AG08395 (cell line): Measurements from ENCODE around the gene ADGRL3.

Source experiments
- DNase-seq: peaks from one replicate; pipeline ENCODE4 v3.0.0; 2012; ENCODE audit warnings: mixed read lengths, low spot score

The ADGRL3 gene

DNA sequence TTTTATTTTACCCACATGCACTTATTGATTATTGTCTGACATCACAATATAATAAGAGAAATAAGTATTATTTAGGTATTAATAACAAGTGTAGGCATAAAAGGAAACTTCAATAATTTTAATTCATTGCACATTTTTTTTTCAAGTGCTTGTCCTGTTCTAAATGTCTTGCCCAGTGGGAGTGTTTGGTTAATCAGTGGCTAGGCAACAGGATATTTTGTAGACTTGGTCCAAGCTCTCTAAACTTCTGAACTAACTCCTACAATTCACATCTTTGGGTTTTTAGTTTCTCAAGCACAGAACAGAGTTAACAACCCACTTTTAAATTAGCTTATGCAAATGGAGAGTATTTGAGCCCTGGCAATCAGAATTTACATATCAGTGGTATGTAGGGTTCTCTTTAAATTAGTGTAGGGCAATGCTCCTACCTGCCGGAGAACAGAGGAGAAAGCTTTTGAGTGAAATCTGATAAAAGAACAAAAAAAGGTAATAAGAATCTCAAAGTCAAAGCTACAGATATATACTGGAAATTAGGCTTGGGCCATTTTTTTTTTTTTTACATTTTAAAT, 353.5 kb downstream of the ADGRL3 start:
- DNase-seq, result no peak

DNA sequence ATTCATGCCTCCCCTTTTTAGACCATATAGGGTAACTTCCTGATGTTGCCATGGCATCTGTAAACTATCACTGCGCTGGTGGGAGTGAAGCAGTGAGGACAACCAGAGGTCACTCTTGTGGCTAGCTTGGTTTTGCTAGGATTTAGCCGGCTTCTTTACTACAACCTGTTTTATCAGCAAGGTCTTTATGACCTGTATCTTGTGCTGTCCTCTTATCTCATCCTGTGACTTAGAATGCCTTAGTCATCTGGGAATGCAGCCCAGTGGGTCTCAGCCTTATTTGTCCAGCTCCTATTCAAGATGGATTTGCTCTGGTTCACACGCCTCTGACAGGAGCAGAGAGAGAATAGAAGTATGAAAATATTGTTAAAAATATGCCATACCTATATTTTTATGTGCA, 355.7 kb downstream of the ADGRL3 start:
- DNase-seq, result no peak

DNA sequence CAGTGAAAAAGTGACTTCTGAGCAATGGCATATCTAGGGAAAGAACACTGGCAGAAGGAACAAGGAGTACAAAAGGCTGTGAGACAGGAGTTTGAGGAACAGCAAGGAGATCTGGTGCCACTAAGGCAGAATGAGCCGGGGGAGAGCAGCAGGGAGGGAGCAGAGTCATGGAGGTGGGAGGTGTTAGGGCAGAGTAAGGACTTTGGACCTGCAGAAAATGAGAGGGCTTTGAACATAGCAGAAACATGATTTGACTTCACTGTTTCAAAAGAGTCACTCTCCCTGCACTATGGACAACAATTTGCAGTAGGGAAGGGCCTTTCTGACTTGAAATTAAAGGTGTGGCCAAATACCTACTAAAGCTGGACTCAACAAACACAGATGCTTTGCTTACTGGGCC, 356.2 kb downstream of the ADGRL3 start:
- DNase-seq, result no peak

DNA sequence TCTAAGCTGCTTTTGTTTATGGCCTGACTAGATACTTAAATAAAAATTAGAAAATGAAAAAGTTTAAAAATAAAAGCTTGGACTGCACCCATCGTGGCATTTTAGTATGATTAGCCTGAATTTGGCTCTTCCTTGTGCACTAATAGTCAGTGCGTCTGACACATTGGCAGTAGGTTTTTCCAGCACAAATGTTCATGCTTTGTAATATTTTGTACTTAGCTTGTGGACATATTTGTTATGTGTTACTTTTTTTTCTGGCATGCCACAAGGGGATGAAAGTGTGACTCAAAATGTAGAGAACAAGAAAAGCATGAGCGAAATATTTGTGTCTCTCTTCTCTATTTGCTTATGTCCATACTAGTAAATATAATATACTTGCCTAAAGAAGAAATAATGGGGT, 359.3 kb downstream of the ADGRL3 start:
- DNase-seq, result no peak

DNA sequence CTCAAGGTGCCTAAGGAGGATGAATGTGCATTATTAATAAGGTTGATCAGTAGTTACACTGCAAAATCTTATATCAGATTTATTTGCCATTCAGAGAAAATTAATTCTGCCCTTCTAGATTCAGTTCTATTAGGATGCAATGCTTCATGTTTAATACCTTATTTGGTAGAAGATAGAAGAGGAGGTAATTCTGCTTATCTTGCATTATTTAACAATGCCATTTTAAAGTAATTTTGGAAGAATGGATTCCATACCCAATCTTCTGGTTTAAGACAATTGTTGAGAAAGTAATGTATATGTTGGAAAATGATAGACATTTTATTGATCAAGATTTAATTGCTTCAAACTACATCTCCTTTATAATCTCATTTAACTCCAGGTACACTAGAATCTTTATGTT, 360.9 kb downstream of the ADGRL3 start:
- no peak for DNase-seq

DNA sequence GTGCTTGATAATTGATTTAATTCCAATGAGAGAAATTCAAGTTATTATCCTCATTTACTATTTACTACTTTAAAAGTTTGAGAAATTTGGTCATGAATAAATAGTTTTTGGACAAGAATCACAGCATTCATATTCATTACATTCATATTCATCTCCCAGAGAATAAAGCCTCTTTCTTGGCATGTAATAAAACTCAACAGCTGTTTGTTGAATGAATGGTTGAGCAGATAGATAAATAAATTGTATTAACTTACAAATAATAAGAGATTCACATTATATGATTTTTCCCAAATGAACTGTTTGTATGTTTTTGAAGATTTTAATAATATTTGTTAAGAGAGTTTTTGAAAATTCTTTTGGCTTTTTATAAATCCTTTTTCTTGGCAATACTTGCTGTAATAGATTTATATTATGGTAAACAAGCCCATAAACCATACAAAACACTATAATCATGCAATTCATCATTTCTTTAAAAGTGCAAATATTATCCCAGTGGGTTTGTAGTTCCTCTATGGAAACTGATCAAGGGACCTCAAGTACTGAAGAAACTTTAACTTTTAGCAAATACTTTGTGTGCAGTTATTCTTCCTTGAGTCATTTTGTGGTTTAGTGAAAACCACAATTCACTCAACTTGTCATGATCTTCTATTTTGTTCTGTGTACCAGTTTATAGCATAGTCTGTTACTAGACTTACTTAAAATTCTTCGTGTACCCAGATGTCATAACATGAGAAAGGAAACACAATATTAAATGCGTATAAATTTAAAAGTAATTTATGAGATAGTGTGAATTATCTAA, 371.8 kb downstream of the ADGRL3 start:
- no peak for DNase-seq

DNA sequence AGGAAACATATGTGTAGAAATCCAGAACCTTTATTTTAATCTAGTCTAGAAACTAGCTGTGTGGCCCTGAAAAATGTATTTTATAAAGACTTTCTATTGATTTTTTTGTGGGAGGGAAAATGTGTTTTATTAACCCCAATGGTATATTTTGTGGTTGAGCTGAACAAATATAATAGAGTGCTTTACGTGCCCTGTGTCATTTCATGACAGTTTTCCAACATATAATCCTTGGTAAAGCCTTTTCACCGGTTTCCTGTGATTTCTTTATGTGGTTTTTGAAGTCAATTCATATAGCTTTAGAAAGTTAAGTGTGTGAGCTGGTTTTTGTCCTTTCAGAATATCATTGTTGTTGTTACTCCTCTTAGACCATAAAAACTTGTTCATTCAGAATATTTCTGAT, 375.7 kb downstream of the ADGRL3 start:
- DNase-seq, result no peak

GRCh38 chr4:61579786-61580185, 379.7 kb downstream of the ADGRL3 start:
- no peak for DNase-seq

GRCh38 chr4:61580721-61581377, 380.7 kb downstream of the ADGRL3 start:
- DNase-seq, result no peak

DNA sequence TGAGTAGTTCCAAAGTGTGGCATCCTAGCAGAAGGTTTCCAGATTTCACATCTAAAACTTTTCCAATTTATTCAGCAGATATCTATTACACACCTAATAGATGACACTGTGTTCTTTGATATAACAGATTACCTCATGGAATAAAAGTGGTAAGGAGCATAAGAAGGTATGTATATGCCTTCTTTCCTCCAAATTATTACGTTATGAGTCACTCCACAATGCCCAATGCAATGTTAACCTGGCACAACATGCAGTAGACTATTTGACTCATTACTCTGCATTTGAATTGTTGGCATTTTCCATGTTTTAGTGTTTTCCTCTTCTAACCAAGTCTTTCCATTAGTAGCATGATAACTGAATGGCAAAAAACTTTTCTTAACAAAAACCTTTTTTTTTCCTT, 383.6 kb downstream of the ADGRL3 start:
- DNase-seq, result no peak

GRCh38 chr4:61588621-61589402, 388.7 kb downstream of the ADGRL3 start:
- DNase-seq, result no peak

- no peak for DNase-seq
Observed at GRCh38 chr4:61590881-61591280, 390.8 kb downstream of the ADGRL3 start.

DNA sequence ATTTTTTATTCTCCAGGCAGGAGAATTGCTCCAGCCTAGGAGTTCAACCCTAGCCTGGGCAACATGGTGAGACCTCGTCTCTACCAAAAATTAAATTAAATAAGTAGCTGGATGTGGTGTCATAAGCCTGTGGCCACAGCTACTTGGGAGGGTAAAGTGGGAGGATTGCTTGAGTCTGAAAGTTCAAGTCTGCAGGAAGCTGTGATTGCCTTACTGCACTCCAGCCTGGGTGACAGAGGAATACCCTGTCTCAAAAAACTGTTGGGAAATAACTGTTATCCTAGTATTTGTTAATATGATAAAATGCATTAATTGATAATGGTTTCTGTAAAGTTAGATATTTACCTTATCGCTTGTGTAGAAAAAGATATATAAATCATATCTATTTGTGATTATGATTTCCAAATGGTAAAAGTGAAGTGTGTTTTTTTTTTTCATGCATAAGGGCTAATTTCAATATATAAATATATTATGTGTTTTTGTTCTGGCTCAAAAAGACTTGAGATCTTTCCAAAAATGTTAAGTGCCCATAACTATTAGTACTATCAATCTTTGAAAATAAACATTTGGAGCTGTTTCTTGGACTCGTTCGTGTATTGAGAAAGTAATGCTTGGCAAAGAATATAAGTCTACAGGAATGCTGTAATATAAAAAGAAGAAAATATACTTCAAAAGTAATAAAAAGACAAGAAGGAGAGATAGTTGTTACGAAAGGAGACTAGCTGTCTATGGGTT, 396.6 kb downstream of the ADGRL3 start:
- no peak for DNase-seq

DNA sequence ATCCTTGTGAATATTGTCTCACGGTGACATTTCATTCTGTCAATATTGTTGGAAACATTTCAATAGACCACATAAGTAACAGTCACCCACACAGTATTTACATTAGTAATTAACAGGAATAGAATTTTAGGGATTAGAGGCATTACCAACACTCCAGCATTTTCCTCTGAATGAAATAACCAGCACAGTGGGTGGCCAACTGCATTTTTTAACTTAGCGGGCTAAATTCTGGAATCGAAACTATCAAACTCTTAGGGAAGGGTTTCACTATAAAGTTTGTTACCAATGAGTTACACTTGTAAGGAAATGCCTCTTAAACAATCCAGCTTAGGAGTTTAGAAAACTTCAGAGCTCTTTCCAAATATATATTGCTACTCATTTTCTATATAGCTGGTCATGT, 403.0 kb downstream of the ADGRL3 start:
- DNase-seq, result no peak

GRCh38 chr4:61604054-61604453, 403.9 kb downstream of the ADGRL3 start:
- no peak for DNase-seq

DNA sequence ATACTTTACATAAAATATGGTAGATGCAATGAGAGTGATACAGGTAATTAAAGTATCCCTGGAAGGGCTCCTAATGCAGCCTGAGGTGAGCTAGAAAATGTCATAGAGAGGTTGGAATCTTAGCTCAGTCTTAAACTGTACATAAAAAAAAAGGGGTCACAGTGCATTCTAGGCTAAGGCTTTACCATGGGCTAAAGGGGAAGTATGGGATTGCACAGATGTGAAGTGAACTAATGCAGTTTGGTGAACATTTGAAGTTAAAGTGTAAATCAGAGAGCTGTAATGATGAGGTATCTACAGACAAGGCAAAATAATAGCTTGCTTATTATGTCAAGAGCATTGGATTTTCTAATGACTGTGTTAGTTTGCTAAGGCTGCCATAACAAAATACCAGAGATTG, 405.9 kb downstream of the ADGRL3 start:
- no peak for DNase-seq

- DNase-seq, result no peak
Observed at GRCh38 chr4:61614231-61614630, 414.1 kb downstream of the ADGRL3 start.

- no peak for DNase-seq
Observed at GRCh38 chr4:61619528-61619927, 419.4 kb downstream of the ADGRL3 start.

GRCh38 chr4:61628282-61628681, 428.2 kb downstream of the ADGRL3 start:
- DNase-seq, result no peak

DNA sequence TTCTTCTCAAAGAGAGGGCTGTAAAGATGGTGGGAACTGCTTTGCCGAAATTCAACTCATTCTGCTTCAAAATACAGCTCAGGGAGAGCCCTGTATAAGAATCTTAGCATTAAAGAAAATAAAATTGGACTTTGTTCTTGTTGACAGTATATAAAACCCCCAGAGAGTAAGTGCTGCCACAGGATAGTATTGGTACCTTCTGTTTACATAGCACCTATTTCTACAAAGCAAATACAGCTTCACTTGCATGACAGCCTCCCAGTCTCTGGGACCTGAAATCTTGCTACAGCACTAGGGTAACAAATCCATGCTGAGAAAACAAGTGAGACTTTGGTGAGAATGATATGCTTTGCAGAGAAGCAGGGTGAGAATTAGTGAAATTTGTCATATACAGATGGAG, 428.6 kb downstream of the ADGRL3 start:
- no peak for DNase-seq

GRCh38 chr4:61630548-61630947, 430.4 kb downstream of the ADGRL3 start:
- DNase-seq, result no peak

GRCh38 chr4:61638591-61638990, 438.5 kb downstream of the ADGRL3 start:
- DNase-seq, result no peak
